ENCODE results near the gene GPR83.

GRCh38 chr11:94449029-94449428 is 47.8 kb upstream of the GPR83 start:
- no peak for TF ChIP-seq CTCF (IDR thresholded peaks at IDR 0.05)
- no peak for TF ChIP-seq POLR2A (IDR thresholded peaks at IDR 0.05)

Data from tibial nerve (tissue), 3 donors.